ENCODE measurements around the gene HOXB1. TPM values are rescaled to one million over a fixed set of nuclear protein-coding genes. Genes with fewer than 3 reads are reported as not detected.

Gene HOXB1
- total RNA-seq = not detected

- ATAC-seq (ENCODE audit: low FRiP score in 2 of 2) (peak in 1 of 2 donors; percentile 4), DNase-seq (no peak)
- peaks cover 0 to 21% (median 5%) of the 10 kb centered on the region in 4 donors for H3K27me3 ChIP-seq
- H3K4me1 ChIP-seq = peaks cover 0 to 7% (median 3%) of the 10 kb centered on the region in 4 donors
- H3K4me3 ChIP-seq = no peak within 1 kb of the TSS
- 47 to 62% methylated on average over 15 of the region's 15 CpGs for WGBS, 2 donors
- H3K27ac ChIP-seq = no peak within 1 kb of the TSS
- no peaks in the 10 kb centered on the region for H3K36me3 ChIP-seq
- no peaks in the 10 kb centered on the region for H3K9me3 ChIP-seq
- no peak for TF ChIP-seq EP300 (IDR thresholded peaks at IDR 0.05)
- TF ChIP-seq POLR2AphosphoS5 (IDR thresholded peaks at IDR 0.05) = no peak
- TF ChIP-seq CTCF (IDR thresholded peaks at IDR 0.05) = no peak
- no peak for TF ChIP-seq POLR2A (IDR thresholded peaks at IDR 0.05)
Observed at GRCh38 chr17:48530887-48531272, at the start of gene HOXB1. Gene HOXB1, minus strand, starts transcription at chr17:48531011. Its CDS starts 107 bp downstream, at chr17:48530904.

GRCh38 chr17:48579760-48580554 is 49.1 kb upstream of the HOXB1 start:
- no peak for ATAC-seq (ENCODE audit: low FRiP score in 2 of 2)
- Histone ChIP-seq H3K4me3 (peak overlapping the region in 2 of 4 donors; percentile 47 to 48), H3K27me3 (peaks cover 0 to 83% (median 45%) of the 10 kb centered on the region in 4 donors), H3K36me3 (no peaks in the 10 kb centered on the region), H3K4me1 (peaks cover 18 to 33% (median 22%) of the 10 kb centered on the region in 4 donors), H3K27ac (peak overlapping the region; percentile 80 to 94 (median 86)), H3K9me3 (no peaks in the 10 kb centered on the region)
- peak in 1 of 2 donors; percentile 42 for TF ChIP-seq POLR2AphosphoS5 (IDR thresholded peaks at IDR 0.05)
- no peak for TF ChIP-seq CTCF (IDR thresholded peaks at IDR 0.05)
- no peak for TF ChIP-seq EP300 (IDR thresholded peaks at IDR 0.05)
- WGBS, 2 donors = 24 to 26% methylated on average over 26 of the region's 26 CpGs
- DNase-seq = peak in 1 of 2 donors; percentile 77

- no peak for ATAC-seq (ENCODE audit: low FRiP score in 2 of 2)
- DNase-seq = no peak
- Histone ChIP-seq H3K36me3 (no peaks in the 10 kb centered on the region), H3K27ac (peak overlapping the region; percentile 80 to 94 (median 86)), H3K27me3 (peaks cover 0 to 83% (median 43%) of the 10 kb centered on the region in 4 donors), H3K4me1 (peaks cover 17 to 30% (median 19%) of the 10 kb centered on the region in 4 donors), H3K9me3 (no peaks in the 10 kb centered on the region), H3K4me3 (peak overlapping the region in 2 of 4 donors; percentile 53 to 57)
- 14 to 23% methylated on average over 7 of the region's 7 CpGs for WGBS, 2 donors
- TF ChIP-seq CTCF (IDR thresholded peaks at IDR 0.05) = no peak
- TF ChIP-seq POLR2A (IDR thresholded peaks at IDR 0.05) = no peak
- no peak for TF ChIP-seq POLR2AphosphoS5 (IDR thresholded peaks at IDR 0.05)
- no peak for TF ChIP-seq EP300 (IDR thresholded peaks at IDR 0.05)
Observed at GRCh38 chr17:48579471-48579759, 48.6 kb upstream of the HOXB1 start.

- TF ChIP-seq POLR2A (IDR thresholded peaks at IDR 0.05) (no peak), CTCF (IDR thresholded peaks at IDR 0.05) (no peak), EP300 (IDR thresholded peaks at IDR 0.05) (no peak), POLR2AphosphoS5 (IDR thresholded peaks at IDR 0.05) (no peak)
- H3K4me3 ChIP-seq = peak overlapping the region; percentile 28 to 57 (median 52)
- ATAC-seq (ENCODE audit: low FRiP score in 2 of 2) = no peak
- no peak for DNase-seq
- H3K27ac ChIP-seq = peak overlapping the region; percentile 80 to 94 (median 86)
- peaks cover 0 to 77% (median 42%) of the 10 kb centered on the region in 4 donors for H3K27me3 ChIP-seq
- no peaks in the 10 kb centered on the region for H3K9me3 ChIP-seq
- peaks cover 17 to 30% (median 19%) of the 10 kb centered on the region in 4 donors for H3K4me1 ChIP-seq
- no peaks in the 10 kb centered on the region for H3K36me3 ChIP-seq
- 9 to 11% methylated on average over 35 to 38 of the region's 43 CpGs for WGBS, 2 donors
Observed at GRCh38 chr17:48578616-48579470, 48.0 kb upstream of the HOXB1 start.

Data from upper lobe of left lung (tissue), 6 donors.